Thyroid gland (tissue), 4 donors: ENCODE results near the gene SAP30BP. TPM values are rescaled to one million over a fixed set of nuclear protein-coding genes. Genes with fewer than 3 reads are reported as not detected.

Experiments
- DNase-seq, 2 donors: peaks; one replicate each; pipeline ENCODE4 v3.0.0-alpha.2; 2019
- H3K27ac ChIP-seq, 3 donors: fragments of 200-600 bp; sonication (generic); 1 replicate in 2 of 3; 2 replicates in 1 of 3; pipeline ENCODE4 v1.5.1; 2016 to 2019; ENCODE audit warnings: mild to moderate bottlenecking in 1 of 3, moderate library complexity in 1 of 3
- H3K27me3 ChIP-seq: fragments of 200-600 bp; sonication (generic); one replicate; pipeline ENCODE4 v1.5.1; 2019
- H3K36me3 ChIP-seq, 2 donors: fragments of 200-600 bp; sonication (generic); one replicate each; pipeline ENCODE4 v1.5.1; 2016 to 2019
- H3K4me1 ChIP-seq, 2 donors: fragments of 200-600 bp; sonication (generic); one replicate each; pipeline ENCODE4 v1.5.1; 2017 to 2019
- H3K4me3 ChIP-seq, 3 donors: fragments of 200-600 bp; sonication (generic); replicated peaks in 1 of 3; 1 replicate in 2 of 3; 2 replicates in 1 of 3; pipeline ENCODE4 v1.5.1; 2016; ENCODE audit warnings: mild to moderate bottlenecking in 1 of 3
- H3K9me3 ChIP-seq: fragments of 200-600 bp; sonication (generic); one replicate; pipeline ENCODE4 v1.5.1; 2017
- POLR2A ChIP-seq, 2 donors: fragments of 450-650 bp; IDR thresholded peaks; one replicate each; pipeline ENCODE4 v1.6.1; 2017; ENCODE audit warnings: antibody characterized with exemption in 2 of 2, mild to moderate bottlenecking in 2 of 2, moderate library complexity in 1 of 2
- WGBS, 2 donors: methylation state at CpG; one replicate each; pipeline ENCODE4 v1.1.5; 2017; 5-methylcytosine and 5-hydroxymethylcytosine counted together
- intact Hi-C: fragments of 100-400 bp; cut with DNase I; formaldehyde crosslinking; loops from one replicate; pipeline ENCODE4 v1.15.1; 2023
- total RNA-seq, 4 donors: library from RNA; depleted of rRNA; stranded (reverse); fragments of >200 nt; gene quantifications; one replicate each; pipeline ENCODE4 v1.2.3, GENCODE V29; 2016
- TF ChIP-seq, protein P1 (sequence below), 6 experiments: fragments of 200-600 bp in 3 of 6; fragments of 450-650 bp in 3 of 6; sonication (generic) in 3 of 6; IDR thresholded peaks; one replicate each; pipeline ENCODE4 v1.5.1; 2016 to 2019; ENCODE audit warnings: antibody characterized with exemption in 6 of 6, mild to moderate bottlenecking in 2 of 6, inconsistent platforms in 1 of 6, moderate library complexity in 1 of 6

The SAP30BP gene
- total RNA-seq, 4 donors from 2014 or later, result 52.5 to 83.6 (median 72.7) TPM

DNA sequence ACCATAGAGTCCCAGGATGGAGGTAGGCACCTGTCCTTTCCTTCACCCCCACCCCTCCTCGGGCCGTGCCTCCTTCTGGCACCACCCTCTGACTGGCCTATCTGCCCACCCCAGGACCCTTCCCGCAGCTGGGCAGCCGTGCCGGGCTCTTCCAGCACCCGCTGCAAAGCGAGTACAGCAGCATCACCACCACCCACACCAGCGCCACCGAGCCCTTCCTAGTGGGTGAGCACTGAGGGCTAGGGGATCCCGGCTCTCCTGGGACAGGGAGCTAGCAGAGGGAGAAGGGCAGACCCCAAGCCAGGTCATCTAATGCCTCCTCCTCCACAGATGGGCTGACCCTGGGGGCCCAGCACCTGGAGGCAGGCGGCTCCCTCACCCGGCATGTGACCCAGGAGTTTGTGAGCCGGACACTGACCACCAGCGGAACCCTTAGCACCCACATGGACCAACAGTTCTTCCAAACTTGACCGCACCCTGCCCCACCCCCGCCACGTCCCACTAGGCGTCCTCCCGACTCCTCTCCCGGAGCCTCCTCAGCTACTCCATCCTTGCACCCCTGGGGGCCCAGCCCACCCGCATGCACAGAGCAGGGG, 90.0 kb downstream of the SAP30BP start:
- peaks cover 0 to 3% of the 10 kb centered on the region in 2 donors for H3K36me3 ChIP-seq
- intact Hi-C loops, result no loop called here

More for the DNA sequence above, 90.0 kb downstream of the SAP30BP start:
- DNase-seq, result no peak
- WGBS, 2 donors, result 90 to 92% methylated on average over 18 to 21 of the region's 21 CpGs
- Histone ChIP-seq H3K9me3 (no peaks in the 10 kb centered on the region), H3K27me3 (no peaks in the 10 kb centered on the region), H3K4me1 (peaks cover 11 to 14% of the 10 kb centered on the region in 2 donors), H3K27ac (no peak overlapping the region), H3K4me3 (no peak overlapping the region)
- no peak for TF ChIP-seq POLR2A (IDR thresholded peaks at IDR 0.05)
- TF ChIP-seq, protein P1, sequence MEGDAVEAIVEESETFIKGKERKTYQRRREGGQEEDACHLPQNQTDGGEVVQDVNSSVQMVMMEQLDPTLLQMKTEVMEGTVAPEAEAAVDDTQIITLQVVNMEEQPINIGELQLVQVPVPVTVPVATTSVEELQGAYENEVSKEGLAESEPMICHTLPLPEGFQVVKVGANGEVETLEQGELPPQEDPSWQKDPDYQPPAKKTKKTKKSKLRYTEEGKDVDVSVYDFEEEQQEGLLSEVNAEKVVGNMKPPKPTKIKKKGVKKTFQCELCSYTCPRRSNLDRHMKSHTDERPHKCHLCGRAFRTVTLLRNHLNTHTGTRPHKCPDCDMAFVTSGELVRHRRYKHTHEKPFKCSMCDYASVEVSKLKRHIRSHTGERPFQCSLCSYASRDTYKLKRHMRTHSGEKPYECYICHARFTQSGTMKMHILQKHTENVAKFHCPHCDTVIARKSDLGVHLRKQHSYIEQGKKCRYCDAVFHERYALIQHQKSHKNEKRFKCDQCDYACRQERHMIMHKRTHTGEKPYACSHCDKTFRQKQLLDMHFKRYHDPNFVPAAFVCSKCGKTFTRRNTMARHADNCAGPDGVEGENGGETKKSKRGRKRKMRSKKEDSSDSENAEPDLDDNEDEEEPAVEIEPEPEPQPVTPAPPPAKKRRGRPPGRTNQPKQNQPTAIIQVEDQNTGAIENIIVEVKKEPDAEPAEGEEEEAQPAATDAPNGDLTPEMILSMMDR (IDR thresholded peaks at IDR 0.05), result no peak

Other genes starting within 250 kb of the SAP30BP start
- gene TMEM94, start 210.7 kb upstream of the SAP30BP start, total RNA-seq, result 100 to 1,000 TPM in 1 of 4 donors, 10 to 100 TPM in 3; 52.1 to 116 (median 92.7) TPM
- gene CASKIN2, start 151.8 kb upstream of the SAP30BP start, total RNA-seq, result 10 to 100 TPM; 15.0 to 87.2 (median 21.7) TPM
- 10 to 100 TPM; 11.6 to 46.6 (median 25.8) TPM for gene TSEN54, start 150.8 kb upstream of the SAP30BP start, total RNA-seq
- 10 to 100 TPM; 35.6 to 73.5 (median 53.8) TPM for gene LLGL2, start 141.6 kb upstream of the SAP30BP start, total RNA-seq
- gene MYO15B, start 79.5 kb upstream of the SAP30BP start, total RNA-seq, result 100 to 1,000 TPM in 2 of 4 donors, 10 to 100 TPM in 2; 64.9 to 209 (median 120) TPM
- 10 to 100 TPM in 2 of 4 donors, 1 to 10 TPM in 2; 2.3 to 13.6 (median 7.9) TPM for gene SMIM5, start 33.9 kb upstream of the SAP30BP start, total RNA-seq
- gene RECQL5, start 184 bp upstream of the SAP30BP start, total RNA-seq, result 10 to 100 TPM; 41.9 to 91.8 (median 70.1) TPM
- 10 to 100 TPM; 19.7 to 27.3 (median 23.1) TPM for gene ITGB4, start 54.1 kb downstream of the SAP30BP start, total RNA-seq
- 10 to 100 TPM; 15.4 to 28.5 (median 24.9) TPM for gene GALK1, start 97.9 kb downstream of the SAP30BP start, total RNA-seq
- gene UNK, start 117.5 kb downstream of the SAP30BP start, total RNA-seq, result 10 to 100 TPM; 32.5 to 61.4 (median 47.9) TPM
- gene UNC13D, start 177.1 kb downstream of the SAP30BP start, total RNA-seq, result 1 to 10 TPM; 4.0 to 8.1 (median 5.2) TPM
- 10 to 100 TPM; 41.8 to 64.5 (median 53.5) TPM for gene WBP2, start 188.0 kb downstream of the SAP30BP start, total RNA-seq
- 10 to 100 TPM; 14.7 to 27.8 (median 19.7) TPM for gene TRIM47, start 211.2 kb downstream of the SAP30BP start, total RNA-seq
- gene TRIM65, start 229.6 kb downstream of the SAP30BP start, total RNA-seq, result 10 to 100 TPM; 23.0 to 39.4 (median 31.8) TPM
- 10 to 100 TPM; 34.8 to 60.6 (median 50.3) TPM for gene MRPL38, start 237.5 kb downstream of the SAP30BP start, total RNA-seq